Ovary (tissue), 3 donors: ENCODE measurements around the gene RIPOR2.

ENCODE experiments used
- CTCF ChIP-seq, 3 donors: fragments of 450-650 bp in 2 of 3; fragments of 200-600 bp in 1 of 3; IDR thresholded peaks; one replicate each; pipeline versions ENCODE4 v1.5.1 to v1.8.0; 2016 to 2022; ENCODE audit warnings: antibody characterized with exemption in 3 of 3, mild to moderate bottlenecking in 1 of 3
- EP300 ChIP-seq: sonication (generic); formaldehyde crosslinking; IDR thresholded peaks from one replicate; pipeline ENCODE4 v1.6.1; 2017; ENCODE audit warnings: antibody characterized with exemption
- POLR2A ChIP-seq: fragments of 450-650 bp; IDR thresholded peaks from one replicate; pipeline ENCODE4 v1.6.1; 2017; ENCODE audit warnings: antibody characterized with exemption, mild to moderate bottlenecking, moderate library complexity
- donor health status: DM: no; HTN: no; CAD: no.

- no peak for TF ChIP-seq CTCF (IDR thresholded peaks at IDR 0.05)
- TF ChIP-seq POLR2A = no peak
- TF ChIP-seq EP300 = no peak
Observed at GRCh38 chr6:24908650-24909035, 27.1 kb downstream of the RIPOR2 start.
